NCI-H1105 (cell line): Measurements from ENCODE around the gene SYT14.
"Not testable (repeated sequence)": the region's sequence is repeated elsewhere in the genome, so short reads cannot be mapped to it uniquely, and the experiment has no call there.

Experiments
- DNase-seq: peaks from one replicate; lab custom pipeline; 2025; lab: John Stamatoyannopoulos, UW

The SYT14 gene

DNA sequence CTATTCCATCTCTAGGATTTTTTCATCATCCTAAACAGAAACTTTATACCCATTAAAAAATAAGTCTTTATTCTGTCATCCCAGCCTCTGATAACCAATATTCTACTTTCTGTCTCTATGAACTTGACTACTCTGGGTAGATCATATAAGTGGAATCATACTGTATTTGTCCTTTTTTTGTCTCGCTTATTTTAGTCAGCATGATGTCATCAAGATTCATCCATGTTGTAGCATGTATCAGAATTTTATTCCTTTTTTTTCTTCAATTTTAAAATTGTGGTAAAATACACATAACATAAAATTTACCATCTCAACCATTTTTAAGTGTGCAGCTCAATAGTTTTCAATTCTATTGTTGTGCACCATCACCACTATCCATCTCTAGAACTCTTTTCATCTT is 90.0 kb downstream of the SYT14 start:
- DNase-seq, result no peak

- DNase-seq, result no peak
Observed at GRCh38 chr1:210031473-210031872, 93.5 kb downstream of the SYT14 start.

GRCh38 chr1:210043058-210043457 is 105.0 kb downstream of the SYT14 start:
- no peak for DNase-seq

DNA sequence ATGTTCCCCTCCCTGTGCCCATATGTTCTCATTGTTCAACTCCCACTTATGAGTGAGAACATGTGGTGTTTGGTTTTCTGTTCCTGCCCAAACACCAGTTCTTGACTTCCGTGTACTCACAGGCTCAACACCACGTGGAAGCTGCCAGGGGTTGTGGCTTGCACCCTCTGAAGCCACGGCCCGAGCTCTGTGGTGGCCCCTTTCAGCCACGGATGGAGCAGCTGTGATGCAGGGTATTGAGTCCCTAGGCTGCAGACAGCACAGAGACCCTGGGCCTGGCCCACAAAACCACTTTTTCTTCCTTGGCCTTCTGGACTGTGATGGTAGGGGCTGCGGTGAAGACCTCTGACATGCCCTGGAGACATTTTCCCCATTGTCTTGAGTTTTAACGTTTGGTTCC is 111.6 kb downstream of the SYT14 start:
- DNase-seq, result no peak

- not testable (repeated sequence) for DNase-seq
Observed at GRCh38 chr1:210050491-210050890, 112.5 kb downstream of the SYT14 start.

- no peak for DNase-seq
Observed at GRCh38 chr1:210053126-210053525, 115.1 kb downstream of the SYT14 start.

DNA sequence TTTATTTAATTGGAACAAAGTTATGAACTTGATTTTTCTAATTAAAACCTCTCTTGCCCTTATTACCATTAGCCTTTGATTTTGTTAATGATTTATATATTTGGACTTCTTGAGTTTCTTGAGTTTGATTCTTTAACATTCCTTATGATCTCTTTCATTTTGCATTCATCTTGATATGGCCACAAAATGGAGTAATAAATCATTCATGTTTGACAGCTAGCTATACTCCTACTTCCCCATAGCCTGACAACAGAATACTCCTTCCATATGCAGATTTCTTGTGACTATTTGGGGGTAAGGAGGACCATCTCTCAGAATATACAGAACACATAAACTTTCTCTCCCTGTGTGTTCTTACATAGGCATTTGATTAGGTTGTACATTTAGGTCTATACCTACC is 119.6 kb downstream of the SYT14 start:
- no peak for DNase-seq

DNA sequence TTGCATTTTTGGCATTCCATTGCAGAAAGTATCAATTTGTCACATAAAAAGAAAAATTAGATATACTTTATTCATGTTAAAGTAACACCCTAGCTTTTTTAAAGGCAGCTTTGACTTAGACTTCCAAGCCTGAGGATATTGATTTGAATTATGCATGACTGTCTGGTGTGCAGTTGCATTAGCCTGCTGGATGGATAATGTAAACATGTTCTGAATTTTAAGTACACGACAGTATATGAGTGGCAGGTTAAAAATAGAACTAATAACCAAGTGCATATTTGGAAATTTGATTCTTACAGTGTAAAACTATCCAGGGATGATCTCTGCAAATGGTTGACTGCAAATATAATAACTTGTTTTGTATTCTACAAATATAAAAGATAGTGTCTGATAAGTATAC is 124.0 kb downstream of the SYT14 start:
- no peak for DNase-seq

DNA sequence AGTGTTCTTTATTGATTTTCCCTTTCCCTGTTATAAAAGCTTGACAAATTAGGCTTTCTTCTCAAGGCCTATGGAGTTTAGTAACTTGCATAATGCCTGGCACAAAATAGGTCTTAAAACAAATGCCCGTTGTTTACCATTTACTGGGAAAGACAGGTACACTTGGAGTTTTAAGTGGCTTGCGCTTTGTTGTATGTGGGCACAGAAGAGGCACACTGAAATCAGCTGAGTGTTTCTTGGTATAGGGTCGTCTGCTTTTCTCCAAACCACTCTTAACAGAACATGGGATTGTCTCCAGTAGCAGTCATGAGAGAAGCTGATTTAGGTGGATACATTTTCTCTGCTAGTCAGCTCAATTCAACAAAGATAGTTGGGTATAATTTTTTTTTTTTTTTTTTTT is 132.5 kb downstream of the SYT14 start:
- DNase-seq, result no peak

- no peak for DNase-seq
Observed at GRCh38 chr1:210072129-210072528, 134.1 kb downstream of the SYT14 start.

GRCh38 chr1:210072896-210073504 is 135.0 kb downstream of the SYT14 start:
- no peak for DNase-seq

- DNase-seq, result no peak
Observed at GRCh38 chr1:210074904-210075303, 136.9 kb downstream of the SYT14 start.

GRCh38 chr1:210076620-210077019 is 138.6 kb downstream of the SYT14 start:
- no peak for DNase-seq

DNA sequence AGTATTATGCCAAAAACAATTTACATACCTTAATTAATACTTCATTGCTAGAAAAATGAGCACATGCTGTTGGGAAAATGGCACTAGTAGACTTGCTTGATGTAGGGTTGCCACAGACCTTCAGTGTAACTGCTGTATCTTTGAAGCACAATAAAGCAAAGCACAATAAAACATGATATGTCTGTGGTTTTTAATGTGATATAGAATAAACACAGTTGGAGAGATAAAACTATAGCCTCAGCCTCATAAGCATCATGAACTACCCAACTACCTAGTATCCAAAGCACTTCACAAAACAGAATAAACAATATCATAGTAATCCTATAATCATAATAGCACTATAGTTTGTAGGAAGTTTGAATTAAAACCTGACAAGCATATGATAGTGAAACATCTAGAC is 143.5 kb downstream of the SYT14 start:
- no peak for DNase-seq

- no peak for DNase-seq
Observed at GRCh38 chr1:210085359-210085758, 147.3 kb downstream of the SYT14 start.

- DNase-seq, result no peak
Observed at GRCh38 chr1:210087058-210087457, 149.0 kb downstream of the SYT14 start.

DNA sequence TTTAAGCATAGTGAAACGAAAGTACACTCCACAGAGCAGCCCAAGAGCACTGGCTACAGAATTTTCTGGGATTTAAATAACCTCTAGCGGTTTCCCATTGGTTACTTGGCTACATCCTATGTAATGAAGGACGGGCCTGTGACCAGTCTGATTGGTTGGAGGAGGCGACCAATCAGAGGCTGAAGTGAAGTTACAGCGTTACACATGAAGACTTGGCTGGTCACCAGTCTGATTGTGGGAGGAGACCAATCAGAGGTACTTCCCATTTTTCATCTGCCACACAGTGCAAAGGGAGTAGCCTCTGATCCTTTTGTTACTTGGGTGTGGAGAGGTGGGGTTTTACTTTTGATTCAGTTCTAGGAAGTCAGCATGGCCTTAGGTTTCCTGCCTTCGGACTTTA is 151.8 kb downstream of the SYT14 start:
- no peak for DNase-seq

DNA sequence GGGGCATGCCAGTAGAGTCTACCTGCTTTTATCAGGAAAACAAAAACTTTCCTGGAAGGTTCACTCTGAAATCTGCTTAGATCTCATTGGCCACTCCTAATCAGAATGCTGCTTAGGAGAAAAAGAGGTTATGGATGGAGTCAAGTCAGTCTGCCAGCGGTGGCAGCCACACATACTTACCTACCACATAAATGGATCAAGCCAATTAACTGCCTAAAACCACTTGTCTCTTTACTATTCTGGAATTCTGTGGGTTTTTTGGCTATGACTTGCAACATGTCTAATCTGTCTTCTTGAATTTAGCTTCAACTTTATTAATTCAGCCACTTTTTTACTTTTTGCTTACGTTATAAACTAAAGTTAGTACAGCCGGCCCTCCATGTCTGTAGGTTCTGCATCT is 154.3 kb downstream of the SYT14 start:
- no peak for DNase-seq

DNA sequence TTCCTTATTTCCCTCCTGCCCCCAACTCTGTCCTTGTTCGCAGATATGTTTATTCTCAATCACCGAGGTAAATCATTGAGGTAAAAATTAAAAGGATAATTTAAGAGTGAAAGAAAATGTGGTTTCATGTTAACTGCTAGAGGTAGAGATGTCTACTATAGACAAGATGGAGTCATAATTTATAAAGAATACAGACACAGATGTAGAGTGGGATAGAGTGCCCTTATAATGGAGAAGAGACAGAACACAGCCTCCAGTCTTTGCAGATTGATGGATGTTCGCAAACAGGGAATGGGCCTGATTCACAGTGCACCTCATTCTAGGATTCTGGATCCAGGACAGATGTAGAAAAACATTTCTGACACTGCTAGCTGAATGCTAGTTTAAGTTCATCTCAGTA is 155.4 kb downstream of the SYT14 start:
- no peak for DNase-seq

GRCh38 chr1:210098356-210098755 is 160.3 kb downstream of the SYT14 start:
- DNase-seq, result no peak

DNA sequence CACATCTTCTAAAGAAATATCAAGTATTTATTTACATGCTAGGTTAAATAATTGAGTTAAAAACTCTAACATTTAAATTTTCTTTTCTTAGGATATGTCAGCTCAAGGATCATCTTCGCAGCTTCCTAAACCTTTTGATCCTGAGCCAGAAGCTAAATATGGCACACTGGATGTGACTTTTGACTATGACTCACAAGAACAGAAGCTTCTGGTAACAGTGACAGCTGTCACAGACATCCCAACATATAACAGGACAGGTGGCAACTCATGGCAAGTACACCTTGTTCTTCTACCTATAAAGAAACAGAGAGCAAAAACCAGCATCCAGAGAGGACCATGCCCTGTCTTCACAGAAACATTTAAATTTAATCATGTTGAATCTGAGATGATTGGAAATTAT is 161.9 kb downstream of the SYT14 start:
- DNase-seq, result no peak

DNA sequence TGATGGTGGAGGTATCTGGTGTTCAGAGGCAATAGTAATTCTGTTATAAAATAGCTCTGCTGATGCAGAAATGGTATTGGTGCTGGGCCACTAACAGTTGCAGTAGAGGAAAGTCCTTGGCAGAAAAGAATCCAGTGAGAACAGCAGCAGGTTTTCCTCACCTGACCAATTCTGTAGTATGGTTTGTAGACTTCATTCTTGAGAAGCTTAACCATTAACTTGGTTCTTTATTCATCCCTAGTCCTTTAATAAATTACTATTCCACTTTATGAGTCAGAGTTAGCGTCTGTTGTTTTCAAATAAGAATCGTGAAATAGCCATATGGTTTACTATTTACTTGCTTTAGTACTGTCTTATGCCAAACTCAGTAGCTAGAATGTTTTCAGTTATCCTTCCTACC is 166.1 kb downstream of the SYT14 start:
- DNase-seq, result no peak

DNA sequence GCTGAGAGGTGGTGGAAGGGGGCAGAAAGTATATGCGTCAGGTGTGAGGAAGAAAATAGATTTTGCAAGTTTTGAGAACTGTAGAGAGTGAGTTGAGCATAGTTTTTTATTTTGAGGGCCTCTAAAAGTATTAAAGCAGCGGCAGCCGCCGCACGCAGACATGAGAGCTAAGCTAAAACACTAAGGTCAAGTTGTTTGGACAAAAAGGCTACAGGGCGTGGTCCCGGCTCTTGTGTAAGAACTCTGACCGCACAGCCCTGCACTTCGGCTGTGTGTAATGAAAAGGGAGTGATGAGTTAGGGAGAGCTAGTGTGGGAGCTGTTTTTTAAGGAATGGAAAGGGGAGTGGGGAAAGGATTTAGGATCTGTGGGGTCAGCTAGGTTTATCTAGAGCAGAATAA is 174.9 kb downstream of the SYT14 start:
- not testable (repeated sequence) for DNase-seq

DNA sequence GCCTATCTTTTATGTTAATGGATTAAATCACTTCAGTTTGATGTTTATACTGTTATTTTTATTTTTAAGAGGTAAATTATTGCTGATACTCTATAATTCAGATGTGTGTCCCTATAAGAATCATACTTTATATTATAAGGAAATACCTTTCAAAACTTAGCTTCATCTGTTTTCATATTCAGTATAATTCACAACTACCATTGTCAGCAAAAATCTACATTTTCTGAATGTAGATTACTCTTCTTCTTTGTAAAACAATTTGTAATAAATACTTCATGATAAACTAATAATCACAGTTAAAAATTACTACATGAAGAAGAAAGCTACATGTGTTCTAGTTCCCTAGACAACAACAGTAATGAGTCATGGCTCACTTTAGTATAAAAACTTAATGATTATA is 179.2 kb downstream of the SYT14 start:
- no peak for DNase-seq

GRCh38 chr1:210117681-210118170 is 179.7 kb downstream of the SYT14 start:
- DNase-seq, result no peak
